Lower lobe of right lung (tissue), 2 donors: ENCODE measurements around the gene KRTAP21-2. TPM values are rescaled to one million over a fixed set of nuclear protein-coding genes. Genes with fewer than 3 reads are reported as not detected.

ENCODE experiments used
- ATAC-seq, 2 donors: fragments of 200-7000 bp; cut with Tn5 transposase; one replicate each; pipeline ENCODE4 v1.9.1; 2020 to 2022; ENCODE audit warnings: mild to moderate bottlenecking in 2 of 2, moderate library complexity in 2 of 2
- DNase-seq: peaks from one replicate; pipeline ENCODE4 v3.0.0-alpha.2; 2020
- H3K27ac ChIP-seq: fragments of 200-600 bp; one replicate; pipeline ENCODE4 v1.8.0; 2022
- H3K27me3 ChIP-seq: fragments of 200-600 bp; one replicate; pipeline ENCODE4 v1.8.0; 2022; ENCODE audit warnings: low read depth
- H3K36me3 ChIP-seq: fragments of 200-600 bp; one replicate; pipeline ENCODE4 v1.8.0; 2022; ENCODE audit warnings: mild to moderate bottlenecking
- H3K4me1 ChIP-seq: fragments of 200-600 bp; one replicate; pipeline ENCODE4 v1.8.0; 2022
- H3K4me3 ChIP-seq: fragments of 200-600 bp; one replicate; pipeline ENCODE4 v1.8.0; 2022; ENCODE audit warnings: mild to moderate bottlenecking
- H3K9me3 ChIP-seq: fragments of 200-600 bp; one replicate; pipeline ENCODE4 v1.8.0; 2022
- CTCF ChIP-seq: fragments of 200-600 bp; IDR thresholded peaks from one replicate; pipeline ENCODE4 v1.8.0; 2022; ENCODE audit warnings: antibody characterized with exemption, mild to moderate bottlenecking
- intact Hi-C: fragments of 100-400 bp; cut with DNase I; formaldehyde crosslinking; loops from one replicate; pipeline ENCODE4 v1.11.0; 2022
- long read RNA-seq: library from polyadenylated mRNA; unstranded; transcript quantifications from one replicate; pipeline ENCODE4 v2.0.0, GENCODE V29; 2021
- total RNA-seq: library from RNA; stranded (reverse); fragmentation: NEBNext Ultra II Directional; extraction: Animal tissue kit (Norgen Biotek cat#: 25700); gene quantifications from one replicate; pipeline ENCODE4 v1.2.1, GENCODE V29; 2021
- donor health status: DM: no; HTN: yes; CAD: no; lungs with severe emphysema.

Gene KRTAP21-2
- total RNA-seq: not detected
- long read RNA-seq: 0 reads

DNA sequence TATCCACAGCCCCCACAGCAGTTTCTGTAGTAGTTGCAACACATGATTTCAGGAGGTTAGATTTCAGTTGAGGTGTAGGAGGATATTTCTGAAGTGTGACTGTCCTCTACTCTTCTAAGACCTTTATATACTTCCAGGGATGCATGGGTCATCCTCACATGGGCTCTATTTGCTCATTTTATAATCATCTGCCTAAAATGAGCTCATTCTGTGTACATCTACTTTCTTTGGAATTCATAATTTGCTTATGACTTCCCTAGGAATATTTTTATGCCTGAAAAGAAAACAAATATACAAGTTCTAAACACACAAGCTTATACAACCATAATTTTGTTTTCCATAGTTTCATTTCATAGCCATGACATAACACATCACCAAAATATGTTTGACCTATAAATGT is at the start of gene KRTAP21-2:
TSS of gene KRTAP21-2 (minus strand) at position 101 of the 400 bp plus-strand sequence. CDS start at position 44, 57 bp downstream.
- ATAC-seq (no peak), DNase-seq (no peak)
- Histone ChIP-seq H3K36me3 (no peaks in the 10 kb centered on the region), H3K4me1 (no peaks in the 10 kb centered on the region), H3K4me3 (no peak within 1 kb of the TSS), H3K27me3 (no peaks in the 10 kb centered on the region), H3K9me3 (no peaks in the 10 kb centered on the region), H3K27ac (no peak within 1 kb of the TSS)
- no peak for TF ChIP-seq CTCF
- intact Hi-C loops: no loop called here

- TF ChIP-seq CTCF: no peak
- Histone ChIP-seq H3K27ac (no peak overlapping the region), H3K4me3 (no peak overlapping the region), H3K27me3 (no peaks in the 10 kb centered on the region), H3K36me3 (no peaks in the 10 kb centered on the region), H3K4me1 (no peaks in the 10 kb centered on the region), H3K9me3 (no peaks in the 10 kb centered on the region)
- intact Hi-C loops: no loop called here
- ATAC-seq (no peak), DNase-seq (no peak)
Measured at GRCh38 chr21:30793581-30794314, 46.7 kb upstream of the KRTAP21-2 start.

GRCh38 chr21:30779249-30779648 is 32.2 kb upstream of the KRTAP21-2 start:
- no peak overlapping the region for H3K4me3 ChIP-seq
- DNase-seq (no peak), ATAC-seq (no peak)
- H3K4me1 ChIP-seq: no peaks in the 10 kb centered on the region
- H3K36me3 ChIP-seq: no peaks in the 10 kb centered on the region
- intact Hi-C loops: no loop called here
- TF ChIP-seq CTCF: no peak
- H3K9me3 ChIP-seq: no peaks in the 10 kb centered on the region
- no peak overlapping the region for H3K27ac ChIP-seq
- no peaks in the 10 kb centered on the region for H3K27me3 ChIP-seq

- no peak for TF ChIP-seq CTCF
- ATAC-seq (no peak), DNase-seq (no peak)
- no peaks in the 10 kb centered on the region for H3K4me1 ChIP-seq
- H3K9me3 ChIP-seq: no peaks in the 10 kb centered on the region
- H3K27me3 ChIP-seq: no peaks in the 10 kb centered on the region
- H3K36me3 ChIP-seq: no peaks in the 10 kb centered on the region
- no peak overlapping the region for H3K27ac ChIP-seq
- intact Hi-C loops: no loop called here
- H3K4me3 ChIP-seq: no peak overlapping the region
Measured at GRCh38 chr21:30769724-30770431, 22.8 kb upstream of the KRTAP21-2 start.

GRCh38 chr21:30760776-30761175 is 13.7 kb upstream of the KRTAP21-2 start:
- Histone ChIP-seq H3K9me3 (no peaks in the 10 kb centered on the region), H3K27me3 (no peaks in the 10 kb centered on the region), H3K4me1 (no peaks in the 10 kb centered on the region), H3K36me3 (no peaks in the 10 kb centered on the region), H3K4me3 (no peak overlapping the region), H3K27ac (no peak overlapping the region)
- DNase-seq: no peak
- intact Hi-C loops: no loop called here
- ATAC-seq: no peak
- no peak for TF ChIP-seq CTCF
